Endothelial cell (in vitro differentiated cells): ENCODE data around the gene LNP1. TPM values are rescaled to one million over a fixed set of nuclear protein-coding genes. Genes with fewer than 3 reads are reported as not detected.
A peak's percentile ranks its signal among the peaks of the same experiment; 100 is the strongest.

Source experiments
- DNase-seq: peaks from one replicate; pipeline ENCODE4 v3.0.0; 2021; ENCODE audit warnings: low spot score
- H3K27ac Mint-ChIP-seq: one replicate; pipeline ENCODE4 v1.8.0; 2021; ENCODE audit warnings: mixed read lengths, inconsistent platforms; ENCODE audit not compliant: unreplicated experiment
- H3K27me3 Mint-ChIP-seq: one replicate; pipeline ENCODE4 v1.8.0; 2021; ENCODE audit warnings: mild to moderate bottlenecking, moderate library complexity, mixed read lengths, inconsistent platforms; ENCODE audit not compliant: unreplicated experiment
- H3K36me3 Mint-ChIP-seq: one replicate; pipeline ENCODE4 v1.8.0; 2021; ENCODE audit warnings: mild to moderate bottlenecking, low read depth, mixed read lengths, inconsistent platforms; ENCODE audit not compliant: unreplicated experiment
- H3K4me1 Mint-ChIP-seq: one replicate; pipeline ENCODE4 v1.8.0; 2021; ENCODE audit warnings: mild to moderate bottlenecking, mixed read lengths, inconsistent platforms; ENCODE audit not compliant: unreplicated experiment
- H3K4me3 Mint-ChIP-seq: one replicate; pipeline ENCODE4 v1.8.0; 2021; ENCODE audit warnings: mild to moderate bottlenecking, mixed read lengths, inconsistent platforms; ENCODE audit not compliant: unreplicated experiment
- H3K9me3 Mint-ChIP-seq: one replicate; pipeline ENCODE4 v1.8.0; 2021; ENCODE audit warnings: mixed read lengths, inconsistent platforms; ENCODE audit not compliant: unreplicated experiment
- total RNA-seq: library from RNA; stranded (reverse); fragmentation: NEBNext Ultra II Directional; extraction: Animal tissue kit (Norgen Biotek cat#: 25700); gene quantifications from one replicate; pipeline ENCODE4 v1.2.1, GENCODE V29; 2021; ENCODE audit not compliant: unreplicated experiment
- TF ChIP-seq, protein P1 (sequence below): fragments of 200-600 bp; sonication (generic); IDR thresholded peaks from one replicate; pipeline ENCODE4 v1.5.0; 2021; ENCODE audit warnings: antibody characterized with exemption; ENCODE audit not compliant: unreplicated experiment

The LNP1 gene
- total RNA-seq, 1 donor from 2014 or later, result 0.67 TPM

DNA sequence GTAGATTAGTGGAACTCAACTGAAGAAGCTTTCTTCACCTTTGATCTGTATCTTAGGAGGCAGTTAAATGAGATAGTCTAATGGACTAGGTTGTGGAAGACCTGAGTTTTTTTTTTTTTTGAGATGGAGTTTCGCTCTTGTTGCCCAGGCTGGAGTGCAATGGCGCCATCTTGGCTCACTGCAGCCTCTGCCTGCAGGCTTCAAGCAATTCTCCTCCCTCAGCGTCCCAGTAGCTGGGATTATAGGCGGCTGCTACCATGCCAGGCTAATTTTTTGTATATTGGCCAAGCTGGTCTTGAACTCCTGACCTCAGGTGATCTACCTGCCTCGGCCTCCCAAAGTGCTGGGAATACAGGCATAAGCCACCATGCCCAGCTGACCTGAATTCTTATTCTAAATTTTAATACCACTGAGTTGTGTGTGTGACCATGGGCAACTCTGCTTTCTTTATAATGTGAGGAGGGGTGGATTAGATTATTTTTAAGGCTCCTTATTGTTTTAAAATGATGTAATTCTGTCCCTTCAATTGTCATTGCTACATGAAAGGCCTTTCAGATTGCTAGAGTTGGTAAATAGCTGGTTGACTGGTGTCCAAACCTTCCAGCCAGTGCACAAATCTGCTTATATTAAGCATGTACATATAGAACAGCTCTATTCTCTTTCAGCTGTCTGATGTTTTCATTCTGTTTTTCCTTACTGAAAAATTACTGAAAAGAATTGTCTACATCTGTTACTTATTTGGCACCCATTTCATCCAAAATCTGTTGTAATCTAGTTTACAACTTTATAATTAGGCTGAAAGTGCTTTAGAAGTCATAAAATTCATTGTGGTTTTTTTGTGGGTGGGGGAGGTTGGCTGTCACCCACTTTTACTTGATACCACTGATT, 2.3 kb downstream of the LNP1 start:
- Mint-ChIP-seq H3K4me3 (no peak overlapping the region), H3K27ac (peak overlapping the region; percentile 28), H3K27me3 (peaks cover 15% of the 10 kb centered on the region), H3K36me3 (no peaks in the 10 kb centered on the region), H3K4me1 (peaks cover 15% of the 10 kb centered on the region), H3K9me3 (no peaks in the 10 kb centered on the region)
- no peak for DNase-seq
- TF ChIP-seq, protein P1, sequence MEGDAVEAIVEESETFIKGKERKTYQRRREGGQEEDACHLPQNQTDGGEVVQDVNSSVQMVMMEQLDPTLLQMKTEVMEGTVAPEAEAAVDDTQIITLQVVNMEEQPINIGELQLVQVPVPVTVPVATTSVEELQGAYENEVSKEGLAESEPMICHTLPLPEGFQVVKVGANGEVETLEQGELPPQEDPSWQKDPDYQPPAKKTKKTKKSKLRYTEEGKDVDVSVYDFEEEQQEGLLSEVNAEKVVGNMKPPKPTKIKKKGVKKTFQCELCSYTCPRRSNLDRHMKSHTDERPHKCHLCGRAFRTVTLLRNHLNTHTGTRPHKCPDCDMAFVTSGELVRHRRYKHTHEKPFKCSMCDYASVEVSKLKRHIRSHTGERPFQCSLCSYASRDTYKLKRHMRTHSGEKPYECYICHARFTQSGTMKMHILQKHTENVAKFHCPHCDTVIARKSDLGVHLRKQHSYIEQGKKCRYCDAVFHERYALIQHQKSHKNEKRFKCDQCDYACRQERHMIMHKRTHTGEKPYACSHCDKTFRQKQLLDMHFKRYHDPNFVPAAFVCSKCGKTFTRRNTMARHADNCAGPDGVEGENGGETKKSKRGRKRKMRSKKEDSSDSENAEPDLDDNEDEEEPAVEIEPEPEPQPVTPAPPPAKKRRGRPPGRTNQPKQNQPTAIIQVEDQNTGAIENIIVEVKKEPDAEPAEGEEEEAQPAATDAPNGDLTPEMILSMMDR, result no peak

- no peak overlapping the region for H3K4me3 Mint-ChIP-seq
Measured at GRCh38 chr3:100404250-100404548, 2.9 kb downstream of the LNP1 start.

GRCh38 chr3:100407164-100407563, 5.8 kb downstream of the LNP1 start:
- Mint-ChIP-seq H3K36me3 (no peaks in the 10 kb centered on the region), H3K4me3 (no peak overlapping the region), H3K4me1 (peaks cover 5% of the 10 kb centered on the region), H3K27me3 (no peaks in the 10 kb centered on the region), H3K27ac (no peak overlapping the region), H3K9me3 (no peaks in the 10 kb centered on the region)
- no peak for DNase-seq
- TF ChIP-seq, protein P1, result no peak

More at GRCh38 chr3:100404250-100404548, 2.9 kb downstream of the LNP1 start:
- peaks cover 15% of the 10 kb centered on the region for H3K27me3 Mint-ChIP-seq
- no peak overlapping the region for H3K27ac Mint-ChIP-seq
- peaks cover 13% of the 10 kb centered on the region for H3K4me1 Mint-ChIP-seq
- no peaks in the 10 kb centered on the region for H3K9me3 Mint-ChIP-seq
- H3K36me3 Mint-ChIP-seq, result no peaks in the 10 kb centered on the region
- TF ChIP-seq, protein P1, result no peak
- no peak for DNase-seq

DNA sequence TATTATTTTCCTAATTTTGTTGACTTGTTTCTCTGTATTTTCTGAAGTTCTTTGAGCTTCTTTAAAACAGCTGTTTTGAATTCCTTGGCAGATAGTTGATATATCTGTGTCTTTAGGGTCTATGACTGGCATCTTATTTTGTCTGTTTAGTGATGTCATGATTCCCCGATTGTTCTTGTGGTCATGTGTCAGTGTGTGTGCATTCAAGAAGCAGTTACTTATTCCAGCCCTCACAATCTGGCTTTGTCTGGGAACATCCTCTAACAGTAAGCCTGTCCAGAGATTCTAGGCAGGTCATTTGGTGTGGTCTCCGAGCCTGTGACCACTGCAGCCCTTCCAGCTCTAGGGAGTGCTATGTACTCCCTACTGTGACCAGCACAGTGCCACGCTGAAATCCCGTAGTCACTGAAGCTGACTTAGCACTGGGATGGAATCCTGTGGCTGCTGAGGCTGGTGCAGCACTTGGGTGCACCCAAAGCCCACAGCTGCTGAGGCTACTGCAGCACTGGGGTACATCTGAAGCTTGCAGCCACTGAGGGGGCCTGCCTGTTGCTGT, 6.7 kb downstream of the LNP1 start:
- no peak overlapping the region for H3K4me3 Mint-ChIP-seq
- no peak overlapping the region for H3K27ac Mint-ChIP-seq
- TF ChIP-seq, protein P1, result no peak
- H3K36me3 Mint-ChIP-seq, result no peaks in the 10 kb centered on the region
- H3K9me3 Mint-ChIP-seq, result no peaks in the 10 kb centered on the region
- no peaks in the 10 kb centered on the region for H3K4me1 Mint-ChIP-seq
- no peak for DNase-seq
- no peaks in the 10 kb centered on the region for H3K27me3 Mint-ChIP-seq
